ENCODE results near the gene ST6GALNAC4.

The ST6GALNAC4 gene

DNA sequence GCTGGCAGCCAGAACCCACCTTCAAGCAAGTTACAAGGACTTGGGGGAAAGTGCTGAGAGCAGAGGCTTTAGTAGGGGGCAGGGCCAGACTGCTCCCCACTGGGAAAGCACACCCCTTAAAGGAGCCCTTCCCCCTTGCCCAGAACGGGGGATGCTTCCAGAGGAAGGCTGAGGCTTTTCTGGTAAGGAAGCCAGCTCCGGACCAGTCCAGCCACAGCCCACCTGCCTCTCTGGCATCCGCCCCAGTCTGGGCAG, 25.0 kb upstream of the ST6GALNAC4 start:
- Histone ChIP-seq H3K36me3 (ENCODE audit: low read depth) (no peaks in the 10 kb centered on the region; the same call in 1 of the 2 replicates), H3K27me3 (ENCODE audit: insufficient read depth, poor library complexity, severe bottlenecking) (no peaks in the 10 kb centered on the region), H3K27ac (ENCODE audit: poor library complexity, severe bottlenecking) (no peak overlapping the region), H3K4me3 (ENCODE audit: severe bottlenecking) (no peak overlapping the region), H3K4me1 (ENCODE audit: insufficient read depth, poor library complexity, severe bottlenecking) (no peaks in the 10 kb centered on the region), H3K9me3 (ENCODE audit: severe bottlenecking) (no peaks in the 10 kb centered on the region)
- TF ChIP-seq, protein P1, sequence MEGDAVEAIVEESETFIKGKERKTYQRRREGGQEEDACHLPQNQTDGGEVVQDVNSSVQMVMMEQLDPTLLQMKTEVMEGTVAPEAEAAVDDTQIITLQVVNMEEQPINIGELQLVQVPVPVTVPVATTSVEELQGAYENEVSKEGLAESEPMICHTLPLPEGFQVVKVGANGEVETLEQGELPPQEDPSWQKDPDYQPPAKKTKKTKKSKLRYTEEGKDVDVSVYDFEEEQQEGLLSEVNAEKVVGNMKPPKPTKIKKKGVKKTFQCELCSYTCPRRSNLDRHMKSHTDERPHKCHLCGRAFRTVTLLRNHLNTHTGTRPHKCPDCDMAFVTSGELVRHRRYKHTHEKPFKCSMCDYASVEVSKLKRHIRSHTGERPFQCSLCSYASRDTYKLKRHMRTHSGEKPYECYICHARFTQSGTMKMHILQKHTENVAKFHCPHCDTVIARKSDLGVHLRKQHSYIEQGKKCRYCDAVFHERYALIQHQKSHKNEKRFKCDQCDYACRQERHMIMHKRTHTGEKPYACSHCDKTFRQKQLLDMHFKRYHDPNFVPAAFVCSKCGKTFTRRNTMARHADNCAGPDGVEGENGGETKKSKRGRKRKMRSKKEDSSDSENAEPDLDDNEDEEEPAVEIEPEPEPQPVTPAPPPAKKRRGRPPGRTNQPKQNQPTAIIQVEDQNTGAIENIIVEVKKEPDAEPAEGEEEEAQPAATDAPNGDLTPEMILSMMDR (IDR thresholded peaks at IDR 0.05; ENCODE audit: poor library complexity, severe bottlenecking): no peak
- DNase-seq (ENCODE audit: low spot score) (no peak), ATAC-seq (ENCODE audit: low read depth) (no peak)

DNA sequence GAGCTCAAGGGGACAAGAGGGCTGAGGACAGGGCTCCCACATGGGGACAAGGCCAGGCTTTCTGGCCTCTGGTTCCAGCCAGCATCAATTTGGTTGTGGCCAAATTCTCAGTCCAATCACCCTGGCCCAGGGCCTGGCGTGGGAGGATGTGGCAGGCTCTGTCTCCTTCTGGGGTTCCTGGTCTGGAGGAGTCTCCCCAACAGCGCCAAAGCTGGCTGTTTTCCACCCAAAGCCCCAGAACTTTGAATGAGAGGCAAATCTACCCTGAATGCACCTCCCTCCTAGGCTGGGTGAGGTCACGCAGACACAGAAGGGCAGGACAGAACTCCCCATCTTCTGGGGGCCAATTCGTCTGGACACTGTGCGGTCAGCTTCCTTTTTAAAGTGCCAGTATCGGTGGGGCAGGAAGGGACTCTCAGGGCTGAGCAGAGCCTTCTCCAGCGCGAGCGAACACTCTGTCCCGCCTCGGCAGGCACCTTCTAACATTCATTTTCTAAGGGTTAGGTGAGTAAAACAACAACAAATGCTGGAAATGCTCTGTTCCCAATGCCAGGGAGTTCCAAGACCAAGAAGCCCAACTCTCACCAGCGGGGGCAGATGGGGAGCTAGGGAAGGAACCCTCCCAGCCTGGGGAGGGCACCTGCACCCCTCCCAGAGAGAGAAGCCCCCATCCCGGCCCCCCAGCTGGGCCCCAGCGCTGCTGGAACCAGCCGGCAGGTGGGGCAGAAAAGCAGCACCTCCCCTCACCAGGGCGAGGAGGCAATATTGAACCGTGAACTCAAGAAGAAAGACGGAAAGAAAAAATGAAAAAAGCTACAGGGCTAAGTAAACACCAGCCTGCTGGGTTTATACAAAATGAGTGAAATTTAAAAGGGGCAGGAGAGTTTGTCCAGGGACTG, 24.5 kb upstream of the ST6GALNAC4 start:
- H3K27me3 ChIP-seq (ENCODE audit: insufficient read depth, poor library complexity, severe bottlenecking): no peaks in the 10 kb centered on the region
- H3K27ac ChIP-seq (ENCODE audit: poor library complexity, severe bottlenecking): no peak overlapping the region
- DNase-seq (ENCODE audit: low spot score) (no peak), ATAC-seq (ENCODE audit: low read depth) (no peak)
- H3K4me1 ChIP-seq (ENCODE audit: insufficient read depth, poor library complexity, severe bottlenecking): peaks cover 2% of the 10 kb centered on the region
- TF ChIP-seq, protein P1 (IDR thresholded peaks at IDR 0.05; ENCODE audit: poor library complexity, severe bottlenecking): no peak
- H3K4me3 ChIP-seq (ENCODE audit: severe bottlenecking): no peak overlapping the region
- no peaks in the 10 kb centered on the region; the same call in 1 of the 2 replicates for H3K36me3 ChIP-seq (ENCODE audit: low read depth)
- no peaks in the 10 kb centered on the region for H3K9me3 ChIP-seq (ENCODE audit: severe bottlenecking)

DNA sequence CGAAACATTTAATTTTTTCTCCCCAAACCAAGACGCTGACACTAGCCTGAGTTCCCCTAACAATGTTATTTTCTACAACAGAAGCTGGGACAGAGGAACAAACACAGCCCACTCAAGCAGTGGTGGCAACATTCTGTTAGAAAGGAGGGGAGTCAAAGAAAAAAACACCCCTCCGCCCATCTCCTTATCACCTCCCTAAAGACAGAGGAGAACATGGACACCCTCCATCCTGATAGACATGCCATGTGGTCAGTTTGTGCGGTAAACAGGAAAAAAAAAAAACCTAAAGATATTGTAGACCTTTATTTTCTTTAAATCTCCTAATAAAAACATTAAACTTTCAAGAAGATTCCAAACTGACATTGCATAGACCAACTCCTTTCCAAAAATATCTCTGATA, 23.8 kb upstream of the ST6GALNAC4 start:
- Histone ChIP-seq H3K4me3 (ENCODE audit: severe bottlenecking) (no peak overlapping the region), H3K27ac (ENCODE audit: poor library complexity, severe bottlenecking) (no peak overlapping the region), H3K4me1 (ENCODE audit: insufficient read depth, poor library complexity, severe bottlenecking) (peaks cover 6% of the 10 kb centered on the region), H3K27me3 (ENCODE audit: insufficient read depth, poor library complexity, severe bottlenecking) (no peaks in the 10 kb centered on the region), H3K9me3 (ENCODE audit: severe bottlenecking) (no peaks in the 10 kb centered on the region), H3K36me3 (ENCODE audit: low read depth) (no peaks in the 10 kb centered on the region; the same call in 1 of the 2 replicates)
- ATAC-seq (ENCODE audit: low read depth) (no peak), DNase-seq (ENCODE audit: low spot score) (no peak)
- TF ChIP-seq, protein P1 (IDR thresholded peaks at IDR 0.05; ENCODE audit: poor library complexity, severe bottlenecking): no peak

DNA sequence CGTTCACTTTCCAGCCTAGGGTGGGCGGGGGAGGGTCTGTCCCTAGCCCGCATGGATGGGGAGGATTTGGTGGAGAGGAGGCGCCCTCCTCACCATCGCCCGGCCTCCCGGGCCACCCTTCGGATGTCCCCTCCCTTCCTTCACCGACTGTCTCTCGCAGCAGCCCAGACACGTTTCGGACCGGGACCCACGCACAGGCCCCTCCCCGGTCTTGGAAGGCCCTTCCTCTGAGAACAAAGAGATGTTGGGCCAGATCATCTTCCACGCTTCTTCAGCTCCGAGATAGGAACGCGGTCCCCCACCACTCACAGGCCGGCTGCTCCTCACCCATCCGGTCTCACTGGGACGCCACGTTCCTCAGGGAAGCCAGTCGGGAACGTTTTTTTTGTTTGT, 21.5 kb upstream of the ST6GALNAC4 start:
- ATAC-seq (ENCODE audit: low read depth) (no peak), DNase-seq (ENCODE audit: low spot score) (no peak)
- Histone ChIP-seq H3K36me3 (ENCODE audit: low read depth) (no peaks in the 10 kb centered on the region), H3K4me3 (ENCODE audit: severe bottlenecking) (no peak overlapping the region), H3K9me3 (ENCODE audit: severe bottlenecking) (no peaks in the 10 kb centered on the region), H3K27ac (ENCODE audit: poor library complexity, severe bottlenecking) (no peak overlapping the region), H3K4me1 (ENCODE audit: insufficient read depth, poor library complexity, severe bottlenecking) (peaks cover 6% of the 10 kb centered on the region), H3K27me3 (ENCODE audit: insufficient read depth, poor library complexity, severe bottlenecking) (no peaks in the 10 kb centered on the region)
- TF ChIP-seq, protein P1 (IDR thresholded peaks at IDR 0.05; ENCODE audit: poor library complexity, severe bottlenecking): no peak

Data from RWPE2 (cell line).